ENCODE results near the gene CIC.

CIC gene

GRCh38 chr19:42290136-42290522, 21.1 kb downstream of the CIC start:
- no peak for DNase-seq

GRCh38 chr19:42290523-42291434, 21.7 kb downstream of the CIC start:
- DNase-seq, result no peak

- no peak for DNase-seq
These were observed 22.4 kb downstream of the CIC start for GRCh38 chr19:42291435-42291810.

GRCh38 chr19:42292042-42292960, 23.2 kb downstream of the CIC start:
- no peak for DNase-seq

- no peak for DNase-seq
These were observed 23.9 kb downstream of the CIC start for GRCh38 chr19:42292963-42293362.

- no peak for DNase-seq
These were observed 24.5 kb downstream of the CIC start for GRCh38 chr19:42293540-42293939.

GRCh38 chr19:42293948-42294347, 24.9 kb downstream of the CIC start:
- DNase-seq, result no peak

- no peak for DNase-seq
These were observed 25.6 kb downstream of the CIC start for GRCh38 chr19:42294471-42295137.

- DNase-seq, result no peak
These were observed 26.3 kb downstream of the CIC start for GRCh38 chr19:42295342-42295741.

- DNase-seq, result peak in 1 of 2 experiments; percentile 55
These were observed 26.9 kb downstream of the CIC start for GRCh38 chr19:42295831-42296525.

GRCh38 chr19:42297039-42297438, 28.0 kb downstream of the CIC start:
- DNase-seq, result no peak

GRCh38 chr19:42301646-42302203, 32.7 kb downstream of the CIC start, which contains the start of gene PRR19:
PRR19 (plus strand) TSS chr19:42302132; CDS start chr19:42309585, 7,453 bp downstream.
- DNase-seq, result no peak

- no peak for DNase-seq
These were observed 34.0 kb downstream of the CIC start for GRCh38 chr19:42303101-42303464.

- no peak for DNase-seq
These were observed 34.8 kb downstream of the CIC start for GRCh38 chr19:42303876-42304275.

GRCh38 chr19:42306646-42307045, 37.6 kb downstream of the CIC start:
- no peak for DNase-seq

GRCh38 chr19:42309686-42310085, 40.6 kb downstream of the CIC start:
- no peak for DNase-seq

GRCh38 chr19:42311657-42312056, 42.6 kb downstream of the CIC start:
- DNase-seq, result no peak

GRCh38 chr19:42312370-42312769, 43.3 kb downstream of the CIC start:
- DNase-seq, result no peak

GRCh38 chr19:42313096-42313839, 44.2 kb downstream of the CIC start, which contains the start of gene TMEM145:
TMEM145 (plus strand) TSS chr19:42313309; CDS start chr19:42313377, 68 bp downstream.
- peak in 1 of 2 experiments; percentile 18 for DNase-seq

GRCh38 chr19:42313840-42314755, 45.0 kb downstream of the CIC start:
- no peak for DNase-seq
